ENCODE measurements around the gene MAGEA10. TPM values are rescaled to one million over a fixed set of nuclear protein-coding genes. Genes with fewer than 3 reads are reported as not detected.

MAGEA10 gene
- total RNA-seq, 1 donor from 2014 or later = not detected

DNA sequence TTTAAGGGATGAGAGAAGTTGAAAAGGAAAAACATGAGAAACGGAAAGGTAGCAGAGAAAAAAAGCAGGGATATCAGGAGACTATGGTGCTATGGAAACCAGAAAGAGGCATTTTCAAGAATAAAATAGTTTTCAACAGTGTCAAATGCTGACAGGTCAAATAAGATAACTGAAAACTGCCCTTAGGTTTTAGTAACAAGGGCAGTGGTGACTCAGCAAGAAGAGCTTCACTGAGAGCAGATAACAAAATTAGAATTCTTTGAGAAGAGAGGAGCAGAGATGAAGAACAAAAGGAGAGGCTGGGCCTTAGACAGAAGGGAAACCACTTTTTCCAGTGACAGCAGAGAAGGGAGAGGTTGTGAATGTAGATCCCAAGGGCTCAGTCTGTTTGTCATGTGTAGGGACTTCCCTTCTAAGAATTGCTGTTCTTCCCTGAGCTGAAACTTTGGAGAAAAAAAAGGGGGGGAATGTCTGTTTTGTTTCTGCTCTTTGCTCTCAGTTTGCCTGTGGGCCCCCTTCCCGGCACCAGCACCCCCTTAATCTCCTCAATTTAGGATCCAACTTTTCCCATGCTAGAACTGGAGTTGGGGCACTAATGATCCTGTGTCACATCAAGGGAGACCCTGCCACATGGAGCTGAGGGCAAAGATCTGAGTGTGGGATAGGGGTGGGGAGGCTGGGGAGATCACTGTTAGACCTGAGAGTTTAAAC, 26.8 kb upstream of the MAGEA10 start:
- Mint-ChIP-seq H3K36me3 (ENCODE audit: unreplicated experiment) (no peaks in the 10 kb centered on the region), H3K4me1 (ENCODE audit: unreplicated experiment) (no peaks in the 10 kb centered on the region), H3K27ac (ENCODE audit: unreplicated experiment) (no peak overlapping the region), H3K4me3 (ENCODE audit: unreplicated experiment) (no peak overlapping the region), H3K9me3 (ENCODE audit: unreplicated experiment) (peaks cover 42% of the 10 kb centered on the region), H3K27me3 (ENCODE audit: unreplicated experiment) (no peaks in the 10 kb centered on the region)
- no peak for DNase-seq (ENCODE audit: extremely low spot score, unreplicated experiment)
- TF ChIP-seq, protein P1, sequence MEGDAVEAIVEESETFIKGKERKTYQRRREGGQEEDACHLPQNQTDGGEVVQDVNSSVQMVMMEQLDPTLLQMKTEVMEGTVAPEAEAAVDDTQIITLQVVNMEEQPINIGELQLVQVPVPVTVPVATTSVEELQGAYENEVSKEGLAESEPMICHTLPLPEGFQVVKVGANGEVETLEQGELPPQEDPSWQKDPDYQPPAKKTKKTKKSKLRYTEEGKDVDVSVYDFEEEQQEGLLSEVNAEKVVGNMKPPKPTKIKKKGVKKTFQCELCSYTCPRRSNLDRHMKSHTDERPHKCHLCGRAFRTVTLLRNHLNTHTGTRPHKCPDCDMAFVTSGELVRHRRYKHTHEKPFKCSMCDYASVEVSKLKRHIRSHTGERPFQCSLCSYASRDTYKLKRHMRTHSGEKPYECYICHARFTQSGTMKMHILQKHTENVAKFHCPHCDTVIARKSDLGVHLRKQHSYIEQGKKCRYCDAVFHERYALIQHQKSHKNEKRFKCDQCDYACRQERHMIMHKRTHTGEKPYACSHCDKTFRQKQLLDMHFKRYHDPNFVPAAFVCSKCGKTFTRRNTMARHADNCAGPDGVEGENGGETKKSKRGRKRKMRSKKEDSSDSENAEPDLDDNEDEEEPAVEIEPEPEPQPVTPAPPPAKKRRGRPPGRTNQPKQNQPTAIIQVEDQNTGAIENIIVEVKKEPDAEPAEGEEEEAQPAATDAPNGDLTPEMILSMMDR (IDR thresholded peaks at IDR 0.05) = no peak

DNA sequence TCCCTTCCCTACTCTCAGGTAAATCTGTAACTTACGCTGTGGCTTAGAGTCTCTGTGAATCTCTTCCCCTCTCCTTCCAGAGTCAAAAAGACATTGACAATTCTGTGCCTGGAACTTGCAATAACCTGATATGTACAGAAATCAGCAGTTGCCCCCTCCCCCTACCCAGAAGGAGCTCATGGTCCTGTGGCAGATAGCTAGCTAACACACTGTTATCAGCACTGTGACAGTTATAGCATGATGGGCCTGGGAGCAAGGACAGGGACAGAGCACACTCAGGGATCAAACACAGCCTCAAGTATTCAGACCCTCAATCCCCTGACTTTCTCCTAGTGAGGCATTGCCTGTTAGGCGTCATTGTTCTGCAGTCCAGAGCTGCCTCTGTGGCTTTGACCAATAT, 18.7 kb upstream of the MAGEA10 start:
- H3K27ac Mint-ChIP-seq (ENCODE audit: unreplicated experiment) = no peak overlapping the region
- peaks cover 42% of the 10 kb centered on the region for H3K9me3 Mint-ChIP-seq (ENCODE audit: unreplicated experiment)
- no peaks in the 10 kb centered on the region for H3K27me3 Mint-ChIP-seq (ENCODE audit: unreplicated experiment)
- TF ChIP-seq, protein P1 (IDR thresholded peaks at IDR 0.05) = no peak
- H3K36me3 Mint-ChIP-seq (ENCODE audit: unreplicated experiment) = no peaks in the 10 kb centered on the region
- no peak overlapping the region for H3K4me3 Mint-ChIP-seq (ENCODE audit: unreplicated experiment)
- H3K4me1 Mint-ChIP-seq (ENCODE audit: unreplicated experiment) = no peaks in the 10 kb centered on the region
- DNase-seq (ENCODE audit: extremely low spot score, unreplicated experiment) = no peak

DNA sequence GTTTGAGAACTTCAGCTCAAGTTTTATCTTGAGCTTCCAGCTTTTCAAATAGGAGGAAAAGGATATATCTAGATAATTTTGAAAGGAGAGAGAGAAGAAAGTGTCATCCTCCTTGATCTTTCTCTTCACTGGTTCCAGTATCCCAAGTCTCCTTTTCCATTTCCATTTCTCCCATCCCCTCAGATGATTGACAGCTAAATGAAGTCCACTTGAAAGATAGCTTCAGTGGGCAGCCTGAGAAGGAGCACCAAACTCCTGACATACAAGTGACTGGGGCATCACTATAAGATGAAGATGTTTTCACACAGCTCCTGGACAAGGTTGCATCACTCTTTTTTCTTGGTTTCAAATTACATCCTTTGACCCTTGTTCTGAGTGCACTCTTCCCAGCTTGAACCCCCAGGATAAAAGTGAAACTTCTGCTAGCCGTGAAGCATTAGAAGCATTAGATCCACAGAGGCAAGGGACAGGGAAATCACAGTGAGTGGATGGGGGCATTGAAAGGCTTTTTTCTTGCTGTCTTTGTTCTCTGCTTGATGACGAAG, 17.5 kb upstream of the MAGEA10 start:
- Mint-ChIP-seq H3K27ac (ENCODE audit: unreplicated experiment) (no peak overlapping the region), H3K9me3 (ENCODE audit: unreplicated experiment) (peaks cover 40% of the 10 kb centered on the region), H3K4me1 (ENCODE audit: unreplicated experiment) (no peaks in the 10 kb centered on the region), H3K36me3 (ENCODE audit: unreplicated experiment) (no peaks in the 10 kb centered on the region), H3K27me3 (ENCODE audit: unreplicated experiment) (no peaks in the 10 kb centered on the region), H3K4me3 (ENCODE audit: unreplicated experiment) (no peak overlapping the region)
- DNase-seq (ENCODE audit: extremely low spot score, unreplicated experiment) = no peak
- TF ChIP-seq, protein P1 (IDR thresholded peaks at IDR 0.05) = no peak

DNA sequence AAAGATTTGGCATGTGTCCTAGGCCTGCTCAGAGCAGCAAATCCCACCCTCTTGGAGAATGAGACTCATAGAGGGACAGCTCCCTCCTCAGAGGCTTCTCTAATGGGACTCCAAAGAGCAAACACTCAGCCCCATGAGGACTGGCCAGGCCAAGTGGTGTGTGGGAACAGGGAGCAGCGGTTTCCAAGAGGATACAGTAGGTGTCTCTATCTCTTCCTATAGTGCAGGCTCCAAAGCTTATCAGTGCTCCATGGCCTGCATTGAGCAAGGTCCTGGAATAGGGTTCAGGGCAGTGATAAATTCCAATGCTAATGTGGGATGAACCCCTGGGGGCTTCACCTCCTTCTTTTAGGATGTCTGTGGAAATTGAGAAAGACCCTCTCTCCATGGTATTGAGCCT, 15.7 kb upstream of the MAGEA10 start:
- Mint-ChIP-seq H3K4me1 (ENCODE audit: unreplicated experiment) (no peaks in the 10 kb centered on the region), H3K27ac (ENCODE audit: unreplicated experiment) (no peak overlapping the region), H3K4me3 (ENCODE audit: unreplicated experiment) (no peak overlapping the region), H3K27me3 (ENCODE audit: unreplicated experiment) (no peaks in the 10 kb centered on the region), H3K9me3 (ENCODE audit: unreplicated experiment) (peaks cover 47% of the 10 kb centered on the region), H3K36me3 (ENCODE audit: unreplicated experiment) (no peaks in the 10 kb centered on the region)
- DNase-seq (ENCODE audit: extremely low spot score, unreplicated experiment) = no peak
- TF ChIP-seq, protein P1 (IDR thresholded peaks at IDR 0.05) = no peak

DNA sequence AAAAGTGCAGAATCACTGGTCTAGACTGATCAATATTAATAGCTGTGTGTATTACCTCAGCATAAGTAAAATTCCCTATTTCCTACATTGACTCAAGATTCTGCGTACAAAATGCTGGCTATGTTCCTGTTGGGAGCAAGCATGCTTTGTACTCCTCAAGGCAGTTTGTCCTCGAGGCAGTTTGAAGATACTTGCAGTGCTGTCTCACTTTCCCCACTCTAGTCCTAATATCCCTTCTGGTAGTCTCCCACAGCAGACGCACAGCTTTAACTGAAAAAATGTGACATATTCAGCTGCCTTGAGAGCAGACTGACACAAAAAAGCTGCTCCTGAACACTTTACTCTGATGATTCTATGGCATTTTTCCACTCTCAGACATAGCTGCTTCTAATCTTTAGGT, 12.9 kb upstream of the MAGEA10 start:
- DNase-seq (ENCODE audit: extremely low spot score, unreplicated experiment) = no peak
- TF ChIP-seq, protein P1 (IDR thresholded peaks at IDR 0.05) = no peak
- Mint-ChIP-seq H3K27me3 (ENCODE audit: unreplicated experiment) (no peaks in the 10 kb centered on the region), H3K27ac (ENCODE audit: unreplicated experiment) (no peak overlapping the region), H3K9me3 (ENCODE audit: unreplicated experiment) (peaks cover 53% of the 10 kb centered on the region), H3K36me3 (ENCODE audit: unreplicated experiment) (no peaks in the 10 kb centered on the region), H3K4me1 (ENCODE audit: unreplicated experiment) (no peaks in the 10 kb centered on the region), H3K4me3 (ENCODE audit: unreplicated experiment) (no peak overlapping the region)
